HG02884 (cell line): ENCODE measurements around the gene MAP2K5.
"Not testable (repeated sequence)": the region's sequence is repeated elsewhere in the genome, so short reads cannot be mapped to it uniquely, and the experiment has no call there.

Source experiments
- ATAC-seq: cut with Tn5 transposase; IDR thresholded peaks from one replicate; pipeline ENCODE4 v1.9.1; 2021; ENCODE audit warnings: mild to moderate bottlenecking, moderate library complexity; ENCODE audit not compliant: unreplicated experiment

Gene MAP2K5

GRCh38 chr15:67646847-67647246 is 104.3 kb downstream of the MAP2K5 start:
- ATAC-seq, result no peak

GRCh38 chr15:67652586-67652985 is 110.1 kb downstream of the MAP2K5 start:
- ATAC-seq, result no peak

- ATAC-seq, result no peak
Observed at GRCh38 chr15:67660446-67660845, 117.9 kb downstream of the MAP2K5 start.

- no peak for ATAC-seq
Observed at GRCh38 chr15:67660874-67661606, 118.5 kb downstream of the MAP2K5 start.

- no peak for ATAC-seq
Observed at GRCh38 chr15:67670647-67671305, 128.3 kb downstream of the MAP2K5 start.

- ATAC-seq, result not testable (repeated sequence)
Observed at GRCh38 chr15:67672834-67673233, 130.3 kb downstream of the MAP2K5 start.

GRCh38 chr15:67674983-67675382 is 132.5 kb downstream of the MAP2K5 start:
- ATAC-seq, result no peak

- no peak for ATAC-seq
Observed at GRCh38 chr15:67678089-67678488, 135.6 kb downstream of the MAP2K5 start.

- ATAC-seq, result no peak
Observed at GRCh38 chr15:67678993-67679392, 136.5 kb downstream of the MAP2K5 start.

- ATAC-seq, result no peak
Observed at GRCh38 chr15:67680641-67681040, 138.1 kb downstream of the MAP2K5 start.

- no peak for ATAC-seq
Observed at GRCh38 chr15:67685008-67685599, 142.6 kb downstream of the MAP2K5 start.

- ATAC-seq, result no peak
Observed at GRCh38 chr15:67685716-67686115, 143.2 kb downstream of the MAP2K5 start.

- ATAC-seq, result no peak
Observed at GRCh38 chr15:67690936-67691335, 148.4 kb downstream of the MAP2K5 start.

GRCh38 chr15:67691450-67691849 is 148.9 kb downstream of the MAP2K5 start:
- no peak for ATAC-seq

- ATAC-seq, result no peak
Observed at GRCh38 chr15:67692573-67692972, 150.1 kb downstream of the MAP2K5 start.

GRCh38 chr15:67696087-67696486 is 153.6 kb downstream of the MAP2K5 start:
- ATAC-seq, result no peak

- ATAC-seq, result no peak
Observed at GRCh38 chr15:67700023-67700422, 157.5 kb downstream of the MAP2K5 start.

GRCh38 chr15:67701669-67702068 is 159.2 kb downstream of the MAP2K5 start:
- ATAC-seq, result no peak

GRCh38 chr15:67707520-67708283 is 165.2 kb downstream of the MAP2K5 start:
- ATAC-seq, result no peak

GRCh38 chr15:67708500-67708899 is 166.0 kb downstream of the MAP2K5 start:
- ATAC-seq, result no peak

- no peak for ATAC-seq
Observed at GRCh38 chr15:67715170-67715569, 172.7 kb downstream of the MAP2K5 start.
